ENCODE data around the gene LMBRD2.
"Not testable (repeated sequence)": the region's sequence is repeated elsewhere in the genome, so short reads cannot be mapped to it uniquely, and the experiment has no call there.

The LMBRD2 gene

GRCh38 chr5:36160617-36161016 is 8.9 kb upstream of the LMBRD2 start:
- no peak for DNase-seq

GRCh38 chr5:36158144-36158543 is 6.5 kb upstream of the LMBRD2 start:
- peak; percentile 97 to 99 for DNase-seq

- DNase-seq: no peak
Measured at GRCh38 chr5:36156619-36157018, 4.9 kb upstream of the LMBRD2 start.

- peak; percentile 99 to 100 for DNase-seq
Measured at GRCh38 chr5:36156121-36156601, 4.5 kb upstream of the LMBRD2 start.

GRCh38 chr5:36155291-36155690 is 3.6 kb upstream of the LMBRD2 start:
- DNase-seq: peak in 1 of 2 experiments; percentile 59

GRCh38 chr5:36153726-36154125 is 2.0 kb upstream of the LMBRD2 start:
- DNase-seq: no peak

- no peak for DNase-seq
Measured at GRCh38 chr5:36153298-36153677, 1.6 kb upstream of the LMBRD2 start.

- peak; percentile 27 to 46 for DNase-seq
Measured at GRCh38 chr5:36152324-36153297, 924 bp upstream of the LMBRD2 start.

GRCh38 chr5:36150676-36151433 is 832 bp downstream of the LMBRD2 start:
- peak; percentile 32 to 54 for DNase-seq

GRCh38 chr5:36147681-36148080 is 4.0 kb downstream of the LMBRD2 start:
- no peak for DNase-seq

GRCh38 chr5:36146390-36146789 is 5.3 kb downstream of the LMBRD2 start:
- DNase-seq: no peak

GRCh38 chr5:36145311-36145710 is 6.4 kb downstream of the LMBRD2 start:
- no peak for DNase-seq

GRCh38 chr5:36138900-36139683 is 12.6 kb downstream of the LMBRD2 start:
- no peak for DNase-seq

- DNase-seq: no peak
Measured at GRCh38 chr5:36136581-36136980, 15.1 kb downstream of the LMBRD2 start.

- DNase-seq: no peak
Measured at GRCh38 chr5:36135988-36136387, 15.7 kb downstream of the LMBRD2 start.

GRCh38 chr5:36133009-36133408 is 18.7 kb downstream of the LMBRD2 start:
- DNase-seq: not testable (repeated sequence)

GRCh38 chr5:36129666-36130065 is 22.0 kb downstream of the LMBRD2 start:
- not testable (repeated sequence) for DNase-seq

- DNase-seq: no peak
Measured at GRCh38 chr5:36128795-36129194, 22.9 kb downstream of the LMBRD2 start.

- no peak for DNase-seq
Measured at GRCh38 chr5:36125868-36126267, 25.8 kb downstream of the LMBRD2 start.

GRCh38 chr5:36111238-36111637 is 40.4 kb downstream of the LMBRD2 start:
- no peak for DNase-seq

GRCh38 chr5:36108758-36109460 is 42.8 kb downstream of the LMBRD2 start:
- DNase-seq: no peak

- no peak for DNase-seq
Measured at GRCh38 chr5:36105819-36106218, 45.9 kb downstream of the LMBRD2 start.
